ENCODE results near the gene PIGS.

DNA sequence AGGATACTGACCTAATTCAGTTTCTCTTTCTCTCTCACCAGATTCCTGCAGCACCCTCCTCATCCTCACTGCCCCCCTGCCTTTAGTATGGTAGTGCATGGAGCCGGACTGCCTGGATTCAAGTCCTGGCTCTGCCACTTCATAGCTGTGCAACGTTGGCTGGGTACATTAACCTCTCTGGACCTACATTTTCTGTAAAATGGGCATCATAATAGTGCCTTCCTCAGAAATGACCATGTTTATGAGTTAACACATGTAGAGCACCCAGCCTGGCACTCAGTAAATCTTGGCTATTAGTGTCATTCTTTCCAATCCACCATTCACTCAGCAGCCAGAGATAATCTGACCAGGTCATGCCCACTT lies 26.2 kb downstream of the PIGS start:
- TF ChIP-seq, protein P1, sequence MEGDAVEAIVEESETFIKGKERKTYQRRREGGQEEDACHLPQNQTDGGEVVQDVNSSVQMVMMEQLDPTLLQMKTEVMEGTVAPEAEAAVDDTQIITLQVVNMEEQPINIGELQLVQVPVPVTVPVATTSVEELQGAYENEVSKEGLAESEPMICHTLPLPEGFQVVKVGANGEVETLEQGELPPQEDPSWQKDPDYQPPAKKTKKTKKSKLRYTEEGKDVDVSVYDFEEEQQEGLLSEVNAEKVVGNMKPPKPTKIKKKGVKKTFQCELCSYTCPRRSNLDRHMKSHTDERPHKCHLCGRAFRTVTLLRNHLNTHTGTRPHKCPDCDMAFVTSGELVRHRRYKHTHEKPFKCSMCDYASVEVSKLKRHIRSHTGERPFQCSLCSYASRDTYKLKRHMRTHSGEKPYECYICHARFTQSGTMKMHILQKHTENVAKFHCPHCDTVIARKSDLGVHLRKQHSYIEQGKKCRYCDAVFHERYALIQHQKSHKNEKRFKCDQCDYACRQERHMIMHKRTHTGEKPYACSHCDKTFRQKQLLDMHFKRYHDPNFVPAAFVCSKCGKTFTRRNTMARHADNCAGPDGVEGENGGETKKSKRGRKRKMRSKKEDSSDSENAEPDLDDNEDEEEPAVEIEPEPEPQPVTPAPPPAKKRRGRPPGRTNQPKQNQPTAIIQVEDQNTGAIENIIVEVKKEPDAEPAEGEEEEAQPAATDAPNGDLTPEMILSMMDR (IDR thresholded peaks at IDR 0.05; ENCODE audit: low read depth, low read length, missing input control), result no peak
- TF ChIP-seq YY1 (IDR thresholded peaks at IDR 0.05), result no peak
- no peak for TF ChIP-seq FOXA1 (IDR thresholded peaks at IDR 0.05)
- no peak for TF ChIP-seq RAD21 (IDR thresholded peaks at IDR 0.05)
- TF ChIP-seq, protein P2, sequence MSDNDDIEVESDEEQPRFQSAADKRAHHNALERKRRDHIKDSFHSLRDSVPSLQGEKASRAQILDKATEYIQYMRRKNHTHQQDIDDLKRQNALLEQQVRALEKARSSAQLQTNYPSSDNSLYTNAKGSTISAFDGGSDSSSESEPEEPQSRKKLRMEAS (IDR thresholded peaks at IDR 0.05), result no peak
- no peak for TF ChIP-seq TAF1 (conservative IDR thresholded peaks at IDR 0.05)
- TF ChIP-seq, protein P3, sequence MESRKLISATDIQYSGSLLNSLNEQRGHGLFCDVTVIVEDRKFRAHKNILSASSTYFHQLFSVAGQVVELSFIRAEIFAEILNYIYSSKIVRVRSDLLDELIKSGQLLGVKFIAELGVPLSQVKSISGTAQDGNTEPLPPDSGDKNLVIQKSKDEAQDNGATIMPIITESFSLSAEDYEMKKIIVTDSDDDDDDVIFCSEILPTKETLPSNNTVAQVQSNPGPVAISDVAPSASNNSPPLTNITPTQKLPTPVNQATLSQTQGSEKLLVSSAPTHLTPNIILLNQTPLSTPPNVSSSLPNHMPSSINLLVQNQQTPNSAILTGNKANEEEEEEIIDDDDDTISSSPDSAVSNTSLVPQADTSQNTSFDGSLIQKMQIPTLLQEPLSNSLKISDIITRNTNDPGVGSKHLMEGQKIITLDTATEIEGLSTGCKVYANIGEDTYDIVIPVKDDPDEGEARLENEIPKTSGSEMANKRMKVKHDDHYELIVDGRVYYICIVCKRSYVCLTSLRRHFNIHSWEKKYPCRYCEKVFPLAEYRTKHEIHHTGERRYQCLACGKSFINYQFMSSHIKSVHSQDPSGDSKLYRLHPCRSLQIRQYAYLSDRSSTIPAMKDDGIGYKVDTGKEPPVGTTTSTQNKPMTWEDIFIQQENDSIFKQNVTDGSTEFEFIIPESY (IDR thresholded peaks at IDR 0.05), result no peak
- no peak for TF ChIP-seq SP1 (IDR thresholded peaks at IDR 0.05)
- TF ChIP-seq GABPA (IDR thresholded peaks at IDR 0.05 in 1 of 2, conservative IDR thresholded peaks at IDR 0.05 in 1 of 2), result no peak
- TF ChIP-seq HNF4A (conservative IDR thresholded peaks at IDR 0.05), result no peak
